Vagina (tissue), 2 donors: ENCODE results near the gene SOS1.

ENCODE experiments used
- POLR2A ChIP-seq, 2 donors: fragments of 450-650 bp; IDR thresholded peaks; one replicate each; pipeline ENCODE4 v1.6.1; 2017; ENCODE audit warnings: antibody characterized with exemption in 2 of 2, mild to moderate bottlenecking in 2 of 2, moderate library complexity in 2 of 2
- POLR2AphosphoS5 ChIP-seq, 2 donors: sonication (generic); formaldehyde crosslinking; IDR thresholded peaks; one replicate each; pipeline ENCODE4 v1.9.0; 2017; ENCODE audit warnings: antibody characterized with exemption in 2 of 2, mild to moderate bottlenecking in 2 of 2, low read depth in 1 of 2; ENCODE audit not compliant: insufficient read depth in 1 of 2
- TF ChIP-seq, protein P1 (sequence below), 3 experiments: fragments of 450-650 bp in 2 of 3; fragments of 200-600 bp in 1 of 3; sonication (generic) in 1 of 3; IDR thresholded peaks; one replicate each; pipeline ENCODE4 v1.5.1; 2017 to 2019; ENCODE audit warnings: antibody characterized with exemption in 3 of 3, mild to moderate bottlenecking in 2 of 3, moderate library complexity in 2 of 3

DNA sequence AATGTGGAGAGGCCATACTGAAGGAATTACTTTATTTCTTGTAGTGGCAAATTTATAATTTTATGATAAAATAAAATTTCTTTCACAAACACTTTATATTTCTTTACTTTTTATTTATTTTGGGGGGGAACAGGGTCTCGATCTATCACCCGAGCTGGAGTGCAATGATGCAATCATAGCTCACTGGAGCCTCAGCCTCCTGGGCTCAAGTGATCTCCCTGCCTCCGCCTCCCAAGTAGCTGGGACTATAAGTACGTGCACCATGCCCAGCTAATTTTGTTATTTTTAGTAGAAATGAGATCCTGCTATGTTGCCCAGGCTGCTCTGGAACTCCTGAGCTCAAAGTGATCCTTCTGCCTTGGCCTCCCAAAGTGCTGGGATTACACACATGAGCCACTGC lies 59.6 kb downstream of the SOS1 start:
- TF ChIP-seq, protein P1, sequence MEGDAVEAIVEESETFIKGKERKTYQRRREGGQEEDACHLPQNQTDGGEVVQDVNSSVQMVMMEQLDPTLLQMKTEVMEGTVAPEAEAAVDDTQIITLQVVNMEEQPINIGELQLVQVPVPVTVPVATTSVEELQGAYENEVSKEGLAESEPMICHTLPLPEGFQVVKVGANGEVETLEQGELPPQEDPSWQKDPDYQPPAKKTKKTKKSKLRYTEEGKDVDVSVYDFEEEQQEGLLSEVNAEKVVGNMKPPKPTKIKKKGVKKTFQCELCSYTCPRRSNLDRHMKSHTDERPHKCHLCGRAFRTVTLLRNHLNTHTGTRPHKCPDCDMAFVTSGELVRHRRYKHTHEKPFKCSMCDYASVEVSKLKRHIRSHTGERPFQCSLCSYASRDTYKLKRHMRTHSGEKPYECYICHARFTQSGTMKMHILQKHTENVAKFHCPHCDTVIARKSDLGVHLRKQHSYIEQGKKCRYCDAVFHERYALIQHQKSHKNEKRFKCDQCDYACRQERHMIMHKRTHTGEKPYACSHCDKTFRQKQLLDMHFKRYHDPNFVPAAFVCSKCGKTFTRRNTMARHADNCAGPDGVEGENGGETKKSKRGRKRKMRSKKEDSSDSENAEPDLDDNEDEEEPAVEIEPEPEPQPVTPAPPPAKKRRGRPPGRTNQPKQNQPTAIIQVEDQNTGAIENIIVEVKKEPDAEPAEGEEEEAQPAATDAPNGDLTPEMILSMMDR (IDR thresholded peaks at IDR 0.05) = no peak
- TF ChIP-seq POLR2AphosphoS5 (IDR thresholded peaks at IDR 0.05; ENCODE audit: insufficient read depth in 1 of 2, low read depth in 1 of 2) (no peak), POLR2A (IDR thresholded peaks at IDR 0.05) (no peak)
